ENCODE data around the gene SMCO3. TPM values are rescaled to one million over a fixed set of nuclear protein-coding genes. Genes with fewer than 3 reads are reported as not detected.

SMCO3 gene
- total RNA-seq, 2 experiments from 2014 or later, result not detected

DNA sequence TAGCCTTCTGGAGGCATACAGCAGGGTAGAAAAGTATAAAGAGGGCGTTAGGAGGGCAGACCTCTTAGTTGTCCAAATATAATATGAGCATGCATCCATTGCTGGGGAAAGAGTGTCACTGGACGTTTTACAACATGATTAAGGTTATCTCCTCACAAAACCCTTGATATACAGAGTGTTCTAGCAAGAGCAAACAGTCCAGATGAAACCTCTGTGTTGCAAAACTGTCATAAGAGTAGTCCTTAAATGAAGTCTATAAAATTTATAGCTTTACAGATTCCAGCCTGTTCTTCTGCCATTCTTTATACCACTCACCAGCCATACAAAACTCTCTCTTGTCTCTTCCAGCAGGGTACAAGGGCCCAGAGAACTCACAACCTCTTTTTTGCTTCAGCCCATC is 32.4 kb downstream of the SMCO3 start:
- POLR2A ChIA-PET, result interaction anchor here (1.5 kb wide), 1 partner anchor 12 kb away, joined by 3 read pairs; no protein-coding TSS in a partner anchor

DNA sequence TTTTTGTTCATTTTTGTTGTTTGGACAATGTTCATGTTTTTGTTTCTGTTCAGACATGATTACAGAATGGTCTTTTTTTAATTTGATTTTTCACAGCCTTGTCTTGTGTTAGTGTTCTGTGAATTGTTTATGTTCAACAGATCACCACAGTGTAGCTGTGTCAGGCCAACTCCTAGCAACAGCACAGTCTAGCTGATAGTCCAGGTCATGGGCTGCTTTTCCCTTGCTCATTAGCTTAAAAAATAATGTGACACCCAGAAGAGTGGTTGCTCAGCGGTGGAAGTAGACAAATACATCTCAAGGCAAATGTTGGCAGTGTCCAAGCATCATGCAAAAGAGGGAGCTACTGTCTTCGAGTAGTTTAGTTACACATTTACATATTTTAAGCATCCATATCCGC is 33.1 kb downstream of the SMCO3 start:
- no peak overlapping the region for H3K4me3 Mint-ChIP-seq
- H3K36me3 Mint-ChIP-seq (ENCODE audit: low read depth), result peaks cover 13% of the 10 kb centered on the region
- POLR2A ChIA-PET, result interaction anchor here (1.5 kb wide), 1 partner anchor 11 kb away, joined by 3 read pairs; no protein-coding TSS in a partner anchor
- DNase-seq, result no peak
- no peaks in the 10 kb centered on the region for H3K9me3 Mint-ChIP-seq
- CTCF ChIA-PET, result interaction anchor here (0.7 to 2.2 kb wide), 3 partner anchors 8 to 24 kb away, joined by 3 to 6 read pairs (median 6); partner anchors contain the start of genes C12orf60 and WBP11
- peaks cover 25% of the 10 kb centered on the region for H3K4me1 Mint-ChIP-seq
- no peak overlapping the region for H3K27ac Mint-ChIP-seq
- no peaks in the 10 kb centered on the region for H3K27me3 Mint-ChIP-seq

More for the DNA sequence above, 32.4 kb downstream of the SMCO3 start:
- no peaks in the 10 kb centered on the region for H3K27me3 Mint-ChIP-seq
- H3K9me3 Mint-ChIP-seq, result no peaks in the 10 kb centered on the region
- peaks cover 13% of the 10 kb centered on the region for H3K36me3 Mint-ChIP-seq (ENCODE audit: low read depth)
- H3K27ac Mint-ChIP-seq, result no peak overlapping the region
- peaks cover 18% of the 10 kb centered on the region for H3K4me1 Mint-ChIP-seq
- CTCF ChIA-PET, result interaction anchor here (0.6 to 2.2 kb wide), 6 partner anchors 8 to 23 kb away, joined by 3 to 6 read pairs (median 4); partner anchors contain the start of genes C12orf60 and WBP11
- no peak overlapping the region for H3K4me3 Mint-ChIP-seq
- no peak for DNase-seq

DNA sequence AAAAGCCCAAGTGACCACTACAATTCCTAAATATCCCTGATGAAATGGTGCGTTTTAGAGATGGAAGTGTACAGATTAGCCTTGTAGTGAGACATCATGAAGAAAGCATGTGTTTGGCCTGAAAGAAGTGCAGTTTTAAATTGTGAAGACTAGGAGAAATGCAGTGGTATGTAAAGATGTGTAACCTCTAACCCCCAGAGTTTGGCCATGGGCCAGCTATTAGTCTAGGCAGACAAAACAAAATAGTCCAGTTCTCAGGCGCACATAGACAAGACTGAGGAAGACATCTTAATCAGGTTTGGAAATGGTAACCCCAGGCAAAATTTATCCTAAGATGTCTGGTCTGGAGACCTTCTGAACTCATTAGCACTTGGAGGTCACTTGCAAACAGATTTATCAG is 34.1 kb downstream of the SMCO3 start:
- POLR2A ChIA-PET, result no interaction called here
- H3K9me3 Mint-ChIP-seq, result no peaks in the 10 kb centered on the region
- CTCF ChIA-PET, result interaction anchor here (1.3 to 1.5 kb wide), 2 partner anchors 10 to 13 kb away, joined by 3 to 10 read pairs; no protein-coding TSS in a partner anchor
- no peak overlapping the region for H3K27ac Mint-ChIP-seq
- H3K36me3 Mint-ChIP-seq (ENCODE audit: low read depth), result peaks cover 12% of the 10 kb centered on the region
- no peak overlapping the region for H3K4me3 Mint-ChIP-seq
- DNase-seq, result no peak
- H3K27me3 Mint-ChIP-seq, result no peaks in the 10 kb centered on the region
- H3K4me1 Mint-ChIP-seq, result peaks cover 31% of the 10 kb centered on the region

DNA sequence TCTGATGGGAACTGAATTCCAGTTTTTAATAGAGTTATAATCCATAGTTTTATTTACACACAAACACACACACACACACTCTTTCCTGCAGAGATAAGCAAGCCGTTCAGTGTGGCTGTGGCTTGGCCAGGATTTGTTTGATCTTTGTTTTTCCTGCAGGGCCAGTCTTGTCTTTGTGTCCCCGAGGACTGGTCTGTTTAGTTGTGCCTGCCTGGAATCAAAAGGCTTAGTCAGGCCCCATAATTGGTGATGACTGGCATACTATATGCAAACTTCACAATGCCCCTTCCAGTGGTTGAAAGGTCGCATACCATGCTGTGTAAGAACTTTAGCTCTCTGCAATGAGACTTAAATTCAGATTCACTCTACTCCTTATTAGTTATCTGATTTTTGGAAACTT is 36.7 kb downstream of the SMCO3 start:
- Mint-ChIP-seq H3K27me3 (no peaks in the 10 kb centered on the region), H3K4me1 (peaks cover 43% of the 10 kb centered on the region), H3K36me3 (ENCODE audit: low read depth) (peaks cover 13% of the 10 kb centered on the region), H3K9me3 (no peaks in the 10 kb centered on the region), H3K4me3 (no peak overlapping the region), H3K27ac (no peak overlapping the region)
- no peak for DNase-seq
- CTCF ChIA-PET, result interaction anchor here (0.5 to 2.0 kb wide), 3 partner anchors 9 to 196 kb away, joined by 3 to 4 read pairs (median 3); no protein-coding TSS in a partner anchor
- POLR2A ChIA-PET, result no interaction called here

DNA sequence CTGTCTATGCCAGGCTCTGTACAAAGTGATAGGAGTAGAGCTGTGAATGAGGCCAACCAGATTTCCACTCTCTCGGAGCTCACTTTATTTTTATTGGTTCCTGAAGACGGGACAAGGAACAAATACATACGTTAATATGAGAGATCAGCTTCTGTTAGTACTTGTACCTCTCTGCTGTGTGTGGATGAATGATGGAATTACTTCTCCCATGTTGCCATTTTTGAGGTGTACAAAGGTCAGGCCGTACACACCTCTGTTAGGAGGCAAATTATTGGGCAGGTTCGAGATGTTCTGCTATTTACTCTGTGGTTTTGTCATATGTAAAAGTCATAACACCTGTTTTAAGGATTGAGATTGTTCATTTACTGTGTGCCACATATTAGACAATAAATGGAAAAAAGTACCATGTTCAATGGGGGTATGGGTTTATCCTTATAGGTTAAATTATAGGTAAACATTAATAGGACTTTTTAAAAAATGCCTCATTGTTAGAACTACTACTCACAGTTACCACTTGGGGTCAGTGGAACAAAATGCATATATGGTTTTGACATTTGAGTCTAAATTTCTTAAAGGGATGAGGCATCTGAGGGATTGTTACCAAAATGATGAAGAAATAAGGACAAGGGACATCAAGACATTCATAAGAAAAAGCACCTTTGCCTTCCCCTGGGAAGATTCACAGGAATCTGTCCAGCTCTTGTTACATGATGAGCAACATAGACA is 37.6 kb downstream of the SMCO3 start:
- peak overlapping the region; percentile 96 for H3K4me3 Mint-ChIP-seq
- peaks cover 51% of the 10 kb centered on the region for H3K4me1 Mint-ChIP-seq

DNA sequence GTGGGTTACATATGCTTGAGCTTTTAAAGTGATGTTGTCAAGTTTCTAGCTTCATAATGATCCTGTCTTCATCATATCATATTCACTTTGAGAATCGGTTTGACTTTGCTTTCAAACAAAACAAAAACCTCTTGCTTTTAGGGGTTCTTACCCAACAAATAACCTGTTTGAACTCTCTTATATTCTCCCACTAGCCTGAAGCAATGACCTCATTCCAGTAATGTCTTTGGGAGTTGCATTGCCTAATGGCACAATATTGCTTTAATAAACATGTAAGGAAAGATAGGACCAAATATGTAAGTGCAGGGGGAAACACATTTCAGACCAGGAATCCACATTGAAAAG is 38.4 kb downstream of the SMCO3 start:
- H3K27ac Mint-ChIP-seq, result peak overlapping the region; percentile 98
- H3K36me3 Mint-ChIP-seq (ENCODE audit: low read depth), result peaks cover 17% of the 10 kb centered on the region
- no peaks in the 10 kb centered on the region for H3K9me3 Mint-ChIP-seq
- DNase-seq, result no peak
- peak overlapping the region; percentile 96 for H3K4me3 Mint-ChIP-seq
- peaks cover 47% of the 10 kb centered on the region for H3K4me1 Mint-ChIP-seq
- CTCF ChIA-PET, result interaction anchor here (0.9 to 2.6 kb wide), 3 partner anchors 9 to 27 kb away, joined by 3 to 19 read pairs (median 4); partner anchors contain the start of gene WBP11
- POLR2A ChIA-PET, result interaction anchor here (1.0 to 2.6 kb wide), 2 partner anchors 27 to 30 kb away, joined by 3 to 11 read pairs; partner anchors contain the start of genes C12orf60 and WBP11
- H3K27me3 Mint-ChIP-seq, result no peaks in the 10 kb centered on the region

More for the DNA sequence above, 37.6 kb downstream of the SMCO3 start:
- ChIA-PET POLR2A (no interaction called here), CTCF (interaction anchor here (0.5 to 2.0 kb wide), 5 partner anchors 10 to 404 kb away, joined by 3 to 8 read pairs (median 4); partner anchors contain the start of gene WBP11)
- H3K27ac Mint-ChIP-seq, result no peak overlapping the region
- H3K27me3 Mint-ChIP-seq, result no peaks in the 10 kb centered on the region
- H3K9me3 Mint-ChIP-seq, result no peaks in the 10 kb centered on the region
- DNase-seq, result no peak
- peaks cover 13% of the 10 kb centered on the region for H3K36me3 Mint-ChIP-seq (ENCODE audit: low read depth)

DNA sequence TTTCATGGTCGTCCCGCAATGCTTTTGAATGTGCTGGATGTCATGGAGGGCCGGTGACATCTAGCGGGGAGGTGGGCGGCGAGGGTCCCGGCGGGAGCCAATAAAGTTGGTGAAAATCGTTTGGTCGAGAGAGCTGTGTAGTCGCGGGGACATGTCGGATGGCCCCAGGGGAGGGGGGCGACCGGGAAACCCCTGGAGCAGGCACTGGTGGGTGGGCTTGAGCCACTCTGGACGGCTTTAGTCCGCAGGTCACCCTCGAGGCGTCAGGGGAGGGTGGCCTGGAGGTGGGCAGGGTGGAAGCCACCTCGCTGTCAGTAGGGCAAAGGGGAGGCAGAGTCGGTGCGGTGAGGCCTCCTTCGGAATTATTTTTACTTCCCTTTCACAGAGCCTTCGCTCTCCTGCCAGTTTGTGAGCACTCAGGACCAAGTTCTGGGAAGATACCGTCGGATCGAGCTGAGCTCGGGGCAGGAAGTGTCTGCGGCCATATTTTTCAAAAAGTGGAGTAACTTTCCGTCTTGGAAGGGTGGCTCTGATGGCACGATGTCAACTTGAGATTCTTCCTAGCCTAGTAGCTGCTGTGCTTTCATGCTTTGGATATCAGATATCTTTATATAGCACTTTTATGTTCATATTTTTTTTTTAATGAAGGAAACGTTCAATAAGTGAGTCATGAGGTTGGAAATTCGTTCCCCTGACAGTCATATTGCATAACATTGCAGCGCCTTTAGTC is 38.9 kb downstream of the SMCO3 start:
- Mint-ChIP-seq H3K27me3 (no peaks in the 10 kb centered on the region), H3K9me3 (no peaks in the 10 kb centered on the region), H3K36me3 (ENCODE audit: low read depth) (peaks cover 22% of the 10 kb centered on the region), H3K27ac (peak overlapping the region; percentile 98), H3K4me1 (peaks cover 43% of the 10 kb centered on the region), H3K4me3 (peak overlapping the region; percentile 96)
- peak; percentile 28 for DNase-seq
- POLR2A ChIA-PET, result interaction anchor here (0.6 to 2.6 kb wide), 3 partner anchors 28 to 156 kb away, joined by 3 to 11 read pairs (median 8); partner anchors contain the start of genes C12orf60 and WBP11
- CTCF ChIA-PET, result interaction anchor here (1.3 to 2.6 kb wide), 3 partner anchors 9 to 153 kb away, joined by 3 to 19 read pairs (median 4); no protein-coding TSS in a partner anchor

DNA sequence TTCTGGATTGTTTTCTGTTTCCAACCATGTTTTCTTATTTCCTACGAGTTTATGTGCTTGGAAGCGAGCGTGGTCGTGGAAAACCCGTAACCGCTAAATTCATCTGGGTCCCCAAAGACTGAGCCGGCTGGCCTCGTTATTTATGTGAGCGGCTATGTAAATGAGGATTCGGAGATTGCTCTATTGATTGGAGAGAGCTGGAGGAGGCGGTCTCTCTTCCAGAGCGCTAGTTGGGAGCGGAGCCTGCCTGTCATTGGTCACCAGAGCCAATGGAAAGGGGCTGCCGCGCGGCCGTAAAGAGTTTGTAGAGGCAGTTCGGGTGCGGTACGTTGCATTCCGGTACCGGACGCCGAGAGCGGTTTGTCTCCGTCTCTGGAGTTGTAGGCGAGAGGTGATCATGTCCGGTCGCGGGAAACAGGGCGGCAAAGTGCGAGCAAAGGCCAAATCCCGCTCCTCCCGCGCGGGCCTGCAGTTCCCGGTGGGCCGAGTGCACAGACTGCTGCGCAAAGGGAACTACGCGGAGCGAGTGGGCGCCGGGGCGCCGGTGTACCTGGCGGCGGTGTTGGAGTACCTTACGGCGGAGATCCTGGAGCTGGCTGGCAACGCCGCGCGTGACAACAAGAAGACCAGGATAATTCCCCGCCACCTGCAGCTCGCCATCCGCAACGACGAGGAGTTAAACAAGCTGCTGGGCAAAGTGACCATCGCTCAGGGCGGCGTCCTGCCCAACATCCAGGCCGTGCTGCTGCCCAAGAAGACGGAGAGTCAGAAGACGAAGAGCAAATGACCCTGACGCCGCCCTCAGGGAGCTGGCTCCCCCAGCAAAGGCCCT is 39.7 kb downstream of the SMCO3 start:
- H3K4me3 Mint-ChIP-seq, result peak overlapping the region; percentile 96
- H3K27me3 Mint-ChIP-seq, result no peaks in the 10 kb centered on the region
- ChIA-PET POLR2A (interaction anchor here (0.6 to 2.6 kb wide), 4 partner anchors 29 to 180 kb away, joined by 3 to 11 read pairs (median 6); partner anchors contain the start of genes C12orf60 and WBP11), CTCF (interaction anchor here (0.7 to 2.6 kb wide), 5 partner anchors 7 to 447 kb away, joined by 3 to 19 read pairs (median 6); partner anchors contain the start of gene RERG)
- H3K27ac Mint-ChIP-seq, result peak overlapping the region; percentile 98
- DNase-seq, result peak; percentile 96
- H3K4me1 Mint-ChIP-seq, result peaks cover 39% of the 10 kb centered on the region
- peaks cover 30% of the 10 kb centered on the region for H3K36me3 Mint-ChIP-seq (ENCODE audit: low read depth)
- no peaks in the 10 kb centered on the region for H3K9me3 Mint-ChIP-seq

DNA sequence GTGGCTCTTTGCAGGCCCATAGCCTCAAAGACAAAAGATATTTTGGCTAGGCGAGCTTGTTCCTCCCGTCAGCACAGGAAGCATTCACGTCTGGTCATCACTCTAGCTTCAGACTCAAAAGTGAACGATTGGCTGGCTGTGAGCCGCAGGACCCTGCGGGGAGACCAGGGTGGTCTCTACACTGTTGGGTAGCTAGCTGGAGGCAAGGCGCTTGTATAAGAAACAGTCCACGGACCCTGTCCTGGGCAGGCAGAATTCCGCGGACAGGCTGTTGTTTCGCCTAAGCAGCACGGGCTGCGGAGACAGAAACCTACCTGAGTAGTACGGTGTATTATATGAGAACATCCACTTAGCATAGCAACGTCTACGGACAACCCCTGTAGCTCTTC is 40.3 kb downstream of the SMCO3 start:
- Mint-ChIP-seq H3K4me1 (peaks cover 42% of the 10 kb centered on the region), H3K4me3 (peak overlapping the region; percentile 96), H3K36me3 (ENCODE audit: low read depth) (peaks cover 35% of the 10 kb centered on the region), H3K27ac (peak overlapping the region; percentile 98), H3K9me3 (no peaks in the 10 kb centered on the region), H3K27me3 (no peaks in the 10 kb centered on the region)
- POLR2A ChIA-PET, result interaction anchor here (0.6 to 2.6 kb wide), 5 partner anchors 29 to 188 kb away, joined by 3 to 11 read pairs (median 3); partner anchors contain the start of genes ARHGDIB, C12orf60 and WBP11
- CTCF ChIA-PET, result interaction anchor here (0.7 to 2.6 kb wide), 7 partner anchors 8 to 448 kb away, joined by 3 to 19 read pairs (median 4); partner anchors contain the start of gene RERG
- no peak for DNase-seq

DNA sequence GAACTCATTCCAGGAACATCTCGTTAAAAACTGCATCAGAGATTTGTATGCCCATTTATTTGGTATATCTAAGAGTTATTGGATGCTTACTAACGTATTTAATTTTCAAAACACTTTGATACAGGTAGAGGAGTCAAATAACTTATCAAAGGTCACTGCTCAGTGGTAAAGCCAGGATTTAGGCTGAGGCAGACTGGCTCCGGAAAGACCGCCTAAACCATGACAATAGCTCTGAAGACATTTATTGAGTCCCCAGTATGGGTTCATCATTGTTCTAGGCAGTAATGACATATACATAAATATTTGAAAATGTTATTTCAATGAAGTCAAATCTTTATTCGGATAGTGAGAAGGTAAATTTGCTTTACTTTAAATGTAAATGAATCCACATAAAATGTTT is 41.0 kb downstream of the SMCO3 start:
- Mint-ChIP-seq H3K36me3 (ENCODE audit: low read depth) (peaks cover 39% of the 10 kb centered on the region), H3K9me3 (no peaks in the 10 kb centered on the region), H3K4me1 (peaks cover 47% of the 10 kb centered on the region), H3K27me3 (no peaks in the 10 kb centered on the region), H3K4me3 (peak overlapping the region; percentile 96), H3K27ac (peak overlapping the region; percentile 98)
- ChIA-PET CTCF (interaction anchor here (0.7 to 3.3 kb wide), 6 partner anchors 9 to 449 kb away, joined by 3 to 15 read pairs (median 4); partner anchors contain the start of genes C12orf60, RERG and WBP11), POLR2A (interaction anchor here (0.9 to 2.6 kb wide), 2 partner anchors 30 to 189 kb away, joined by 4 to 11 read pairs; partner anchors contain the start of genes ARHGDIB, C12orf60 and WBP11)
- no peak for DNase-seq

DNA sequence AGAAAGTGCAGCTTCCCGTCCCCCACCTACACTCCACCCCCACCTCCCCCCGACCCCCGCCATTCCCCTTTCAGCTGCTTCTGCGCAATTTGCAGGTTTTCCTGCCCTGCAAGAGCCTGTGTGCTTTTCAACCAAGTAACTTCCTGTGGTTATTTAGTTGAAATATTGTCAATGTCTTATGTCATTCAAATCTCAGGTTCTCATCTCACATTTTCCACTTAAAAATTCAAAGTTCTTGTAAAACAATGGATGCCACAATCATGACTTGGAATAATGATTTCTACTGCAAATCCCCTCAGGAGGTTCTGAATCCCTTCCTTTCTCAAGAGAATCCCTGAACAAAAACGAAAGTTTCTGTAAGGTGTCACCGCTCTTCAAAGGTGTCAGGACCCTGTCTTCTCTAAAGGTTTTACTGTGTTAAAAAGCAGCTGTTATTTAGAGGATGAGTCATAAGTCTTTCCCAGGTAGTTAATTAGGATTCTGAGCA is 42.3 kb downstream of the SMCO3 start:
- peaks cover 52% of the 10 kb centered on the region for H3K36me3 Mint-ChIP-seq (ENCODE audit: low read depth)
- ChIA-PET POLR2A (interaction anchor here (0.6 to 2.5 kb wide), 6 partner anchors 31 to 387 kb away, joined by 3 to 18 read pairs (median 3); partner anchors contain the start of genes C12orf60 and WBP11), CTCF (interaction anchor here (0.6 to 3.3 kb wide), 4 partner anchors 28 to 390 kb away, joined by 3 to 15 read pairs (median 4); partner anchors contain the start of genes C12orf60 and WBP11)
- H3K27me3 Mint-ChIP-seq, result no peaks in the 10 kb centered on the region
- H3K4me1 Mint-ChIP-seq, result peaks cover 54% of the 10 kb centered on the region
- peak; percentile 53 for DNase-seq
- H3K9me3 Mint-ChIP-seq, result peaks cover 5% of the 10 kb centered on the region
- peak overlapping the region; percentile 99 for H3K27ac Mint-ChIP-seq
- peak overlapping the region; percentile 96 for H3K4me3 Mint-ChIP-seq
